DMS153 treated with DMSO at 0.1 percent for 48 hours (cell line): ENCODE data around the gene SLC4A1.

Source experiments
- DNase-seq: peaks from one replicate; lab custom pipeline; 2025; ENCODE audit not compliant: unreplicated experiment; lab: John Stamatoyannopoulos, UW

Gene SLC4A1

GRCh38 chr17:44221862-44222111 is 46.1 kb downstream of the SLC4A1 start:
- no peak for DNase-seq

GRCh38 chr17:44221084-44221861 is 46.7 kb downstream of the SLC4A1 start:
- DNase-seq: peak; percentile 46

GRCh38 chr17:44220213-44221083 is 47.5 kb downstream of the SLC4A1 start:
- DNase-seq: peak; percentile 27

GRCh38 chr17:44219616-44220212 is 48.2 kb downstream of the SLC4A1 start, which contains the start of gene UBTF:
TSS of gene UBTF (minus strand) at chr17:44219675. CDS start at chr17:44218229, 1,446 bp downstream.
- peak; percentile 49 for DNase-seq

- peak; percentile 29 for DNase-seq
Measured at GRCh38 chr17:44219108-44219615, 48.8 kb downstream of the SLC4A1 start.

GRCh38 chr17:44218344-44219107 is 49.4 kb downstream of the SLC4A1 start:
- peak; percentile 70 for DNase-seq

- no peak for DNase-seq
Measured at GRCh38 chr17:44217738-44218343, 50.1 kb downstream of the SLC4A1 start.

GRCh38 chr17:44216694-44217093 is 51.2 kb downstream of the SLC4A1 start:
- DNase-seq: no peak

GRCh38 chr17:44216173-44216572 is 51.8 kb downstream of the SLC4A1 start:
- no peak for DNase-seq

GRCh38 chr17:44214896-44215295 is 53.0 kb downstream of the SLC4A1 start:
- DNase-seq: no peak

- DNase-seq: no peak
Measured at GRCh38 chr17:44214230-44214494, 53.8 kb downstream of the SLC4A1 start.

GRCh38 chr17:44213403-44214229 is 54.3 kb downstream of the SLC4A1 start:
- DNase-seq: no peak

GRCh38 chr17:44212507-44213402 is 55.2 kb downstream of the SLC4A1 start:
- DNase-seq: no peak

GRCh38 chr17:44211281-44212265 is 56.4 kb downstream of the SLC4A1 start:
- no peak for DNase-seq

- DNase-seq: peak; percentile 81
Measured at GRCh38 chr17:44210342-44211192, 57.4 kb downstream of the SLC4A1 start.

GRCh38 chr17:44209786-44210341 is 58.1 kb downstream of the SLC4A1 start:
- no peak for DNase-seq
